Measurements from ENCODE around the gene TGFA. TPM values are rescaled to one million over a fixed set of nuclear protein-coding genes. Genes with fewer than 3 reads are reported as not detected.
"Not testable (repeated sequence)": the region's sequence is repeated elsewhere in the genome, so short reads cannot be mapped to it uniquely, and the experiment has no call there.

TGFA gene
- polyA plus RNA-seq, 3 donors, result 16.1 to 20.4 (median 18.9) TPM

DNA sequence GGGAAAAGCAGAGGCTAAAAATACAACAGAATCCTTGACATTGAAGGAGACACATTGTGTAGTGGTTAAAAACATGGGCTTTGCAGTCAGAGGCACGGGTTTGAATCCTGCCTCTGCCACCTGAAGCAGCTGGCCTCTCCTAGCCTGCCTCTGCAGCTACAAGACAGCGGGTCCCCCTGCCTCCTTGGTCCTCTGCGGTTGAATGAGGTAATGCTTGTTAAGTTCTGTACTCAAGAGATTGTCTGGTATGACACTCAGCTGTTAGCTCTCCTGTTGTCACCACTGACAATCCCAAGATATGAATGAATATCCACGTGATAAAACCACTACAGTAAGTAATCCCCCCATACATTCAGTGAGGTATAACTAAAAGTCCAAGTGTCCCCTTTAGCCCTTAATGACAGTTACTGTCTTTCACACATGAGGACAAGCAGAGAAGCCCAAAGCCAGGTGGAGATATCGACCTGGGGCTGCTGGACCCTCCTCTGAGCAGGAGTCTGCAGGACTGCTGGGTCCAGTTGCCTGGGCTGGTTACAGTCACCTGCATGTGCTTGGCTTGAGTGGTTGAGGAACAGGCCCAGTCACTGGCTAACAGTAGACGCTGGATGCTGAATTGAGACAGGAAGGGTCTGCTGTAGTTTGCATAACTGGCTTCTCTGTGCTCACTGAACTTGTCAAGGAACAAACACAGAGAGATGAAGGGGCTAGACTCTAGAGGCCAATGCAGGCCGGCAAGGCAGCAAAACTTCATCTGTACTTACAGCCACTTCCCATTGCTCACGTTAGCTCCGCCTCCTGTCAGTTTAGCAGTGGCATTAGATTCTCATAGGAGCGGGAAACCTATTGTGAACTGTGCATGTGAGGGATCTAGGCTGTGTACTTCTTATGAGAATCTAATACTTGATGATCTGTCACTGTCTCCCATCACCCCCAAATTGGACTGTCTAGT is 85.5 kb downstream of the TGFA start:
- no peak for DNase-seq

DNA sequence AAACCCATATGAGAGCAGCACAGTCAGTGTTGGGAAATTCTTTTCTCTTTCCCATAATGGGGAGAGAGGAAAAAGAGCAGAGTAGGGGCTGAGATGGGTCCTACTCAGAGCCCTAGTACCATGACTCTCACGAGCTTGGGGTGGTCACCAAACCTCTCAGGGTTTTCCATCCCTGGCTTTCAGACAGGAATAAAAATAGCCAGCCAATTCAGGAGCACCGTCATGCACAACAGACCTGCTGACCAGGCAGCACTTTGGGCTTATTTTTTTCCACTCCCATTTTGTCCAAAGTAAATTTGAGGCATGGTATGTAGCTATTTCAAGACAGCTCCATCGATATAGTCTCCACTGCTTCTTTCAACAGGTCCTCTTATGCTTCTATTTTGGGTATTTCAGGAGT is 86.4 kb downstream of the TGFA start:
- no peak for DNase-seq

DNA sequence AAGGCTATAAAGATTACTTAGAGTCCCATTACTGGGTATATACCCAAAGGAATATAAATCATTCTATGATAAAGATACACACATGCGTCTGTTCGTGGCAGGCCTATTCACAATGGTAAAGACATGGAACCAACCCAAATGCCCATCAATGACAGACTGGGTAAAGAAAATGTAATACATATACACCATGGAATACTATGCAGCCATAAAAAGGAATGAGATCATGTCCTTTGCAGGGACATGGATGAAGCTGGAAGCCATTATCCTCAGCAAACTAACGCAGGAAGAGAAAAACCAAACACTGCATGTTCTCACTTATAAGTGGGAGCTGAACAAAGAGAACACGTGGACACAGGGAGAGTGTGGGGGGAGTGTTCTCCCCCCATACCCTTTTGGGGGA is 87.0 kb downstream of the TGFA start:
- not testable (repeated sequence) for DNase-seq

DNA sequence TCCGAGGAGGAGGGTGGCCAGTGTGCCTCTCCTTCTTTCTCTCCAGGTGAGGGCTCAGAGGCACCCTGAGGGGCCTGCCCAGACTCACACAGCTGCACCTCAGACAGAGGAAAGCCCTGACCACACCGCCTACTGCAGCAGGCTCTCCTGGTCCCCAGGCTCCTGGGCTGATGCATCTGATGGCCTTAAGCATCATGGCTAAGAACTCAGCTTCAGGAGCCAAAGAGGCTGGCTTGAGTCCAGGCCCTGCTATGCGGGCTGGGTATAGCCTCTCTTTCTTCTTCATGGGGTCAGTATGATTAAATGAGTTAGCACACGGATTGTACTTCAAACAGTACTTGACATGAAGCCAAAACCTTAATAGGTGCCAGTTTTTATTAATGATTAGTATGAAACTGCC is 89.6 kb downstream of the TGFA start:
- DNase-seq, result no peak

DNA sequence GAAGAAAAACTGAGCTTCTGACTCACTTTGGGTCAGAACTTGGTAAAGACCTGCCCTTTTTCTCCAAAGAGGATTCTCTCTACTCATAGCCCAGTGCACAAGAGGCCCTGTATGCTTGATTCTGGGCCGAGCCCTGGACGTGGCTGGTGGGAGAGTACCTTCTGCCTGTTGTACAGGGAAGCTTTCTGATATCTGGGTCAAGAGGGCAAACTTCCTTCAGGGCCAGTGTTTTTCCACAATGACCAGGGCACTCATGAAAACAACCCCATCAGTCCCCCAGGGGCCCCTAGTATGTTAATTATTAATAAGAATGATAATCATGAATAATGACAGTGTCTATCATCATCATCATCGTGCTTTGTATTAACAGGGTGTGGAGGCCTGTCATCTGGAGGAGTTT is 90.0 kb downstream of the TGFA start:
- DNase-seq, result no peak

DNA sequence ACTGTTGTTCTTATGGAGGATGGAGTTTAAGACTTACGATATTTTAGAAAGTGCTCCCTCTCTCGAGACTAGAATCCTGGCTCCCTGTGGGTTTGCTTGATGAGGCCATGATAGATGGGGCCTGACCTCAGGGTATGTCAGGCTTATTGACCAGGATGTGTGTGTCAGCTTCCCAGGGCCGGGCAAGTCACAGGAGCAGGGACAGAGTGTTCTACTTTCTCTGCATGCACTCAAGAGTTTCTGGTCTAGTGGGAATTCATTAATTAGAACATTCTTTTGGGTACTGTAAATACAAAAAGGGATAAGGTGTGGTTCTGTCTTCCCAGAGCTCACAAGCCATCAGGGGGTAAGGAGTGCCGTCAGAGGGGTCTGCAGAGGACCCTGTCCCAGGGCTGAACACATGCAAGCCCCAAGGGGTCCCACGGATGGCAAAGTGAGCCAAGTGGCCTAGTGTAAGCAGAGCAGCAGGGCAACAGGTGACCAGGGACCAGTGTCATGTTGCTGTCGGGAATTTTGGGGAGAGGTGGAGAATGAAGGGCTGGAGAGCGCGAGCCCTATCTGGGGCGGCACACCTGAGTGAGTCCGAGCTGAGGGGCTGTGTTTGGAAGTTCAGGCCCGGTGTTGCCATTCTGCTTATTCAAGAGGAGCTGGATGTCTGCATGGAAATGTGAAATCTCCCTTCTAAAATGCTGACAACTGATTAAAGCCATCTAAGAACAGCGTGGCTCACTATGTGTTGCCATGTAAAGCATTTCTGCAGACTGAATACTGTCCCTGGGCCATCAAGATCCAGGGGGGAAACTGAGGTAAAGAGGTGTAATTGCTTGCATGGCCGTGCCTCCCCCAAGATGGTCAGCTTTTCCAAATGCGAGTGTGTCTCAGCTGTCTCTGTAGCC is 91.4 kb downstream of the TGFA start:
- DNase-seq, result no peak

DNA sequence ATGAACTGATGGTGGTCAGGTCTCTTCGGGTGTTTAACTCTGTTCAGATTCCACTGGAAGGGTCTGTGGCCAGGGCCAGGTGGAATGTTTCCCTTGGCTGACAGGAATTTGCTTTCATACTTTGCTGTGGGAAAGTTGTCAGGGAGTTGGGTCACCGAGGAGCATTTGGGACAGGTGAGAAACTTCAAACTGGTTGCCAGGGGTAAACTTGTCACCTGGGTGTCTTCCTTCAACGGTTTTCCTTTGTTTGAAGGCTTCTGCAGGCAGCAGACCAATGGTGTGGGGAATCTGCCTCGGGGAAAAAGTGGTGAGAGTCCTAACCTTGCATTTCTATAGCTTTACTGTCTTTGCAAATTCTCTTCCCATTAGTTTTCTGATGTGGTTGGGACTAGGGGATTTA is 92.2 kb downstream of the TGFA start:
- DNase-seq, result no peak

DNA sequence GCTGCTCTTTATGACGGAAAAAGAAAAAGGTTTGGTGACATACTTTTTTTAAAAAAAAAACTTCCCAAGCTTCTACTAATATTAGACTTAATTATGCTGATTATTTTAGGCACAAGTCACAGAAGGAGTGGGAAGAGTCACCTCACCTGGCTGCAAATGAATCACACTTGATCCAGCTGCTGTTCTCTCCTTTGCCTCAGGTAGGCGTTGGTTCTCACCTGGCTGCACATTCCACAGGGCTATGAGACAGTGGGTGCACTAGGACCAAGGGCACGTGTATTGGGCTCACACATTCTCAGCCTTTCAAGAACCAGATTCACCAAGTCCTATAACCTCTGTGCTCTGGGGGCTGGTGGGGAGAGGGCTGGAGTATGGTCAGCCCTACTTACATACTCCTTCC is 93.3 kb downstream of the TGFA start:
- DNase-seq, result no peak

DNA sequence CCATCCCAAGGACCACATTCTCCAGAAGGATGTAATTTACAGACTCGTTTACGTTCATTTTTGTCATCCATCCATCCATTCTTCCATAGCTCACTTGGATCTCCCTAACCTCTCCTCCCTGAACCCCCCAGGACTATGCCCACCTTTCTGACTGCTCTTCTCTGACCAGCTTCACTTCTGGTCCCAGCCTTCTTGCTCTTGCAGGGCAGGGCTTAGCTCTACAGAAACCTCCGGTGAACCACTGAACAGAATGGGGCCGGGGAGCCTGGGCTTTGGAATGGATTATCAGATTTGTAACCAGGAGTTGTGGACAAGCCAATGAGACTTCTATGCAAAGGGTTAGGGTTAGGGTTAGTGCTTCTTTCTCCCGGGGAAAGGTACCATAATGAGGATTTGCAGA is 95.0 kb downstream of the TGFA start:
- DNase-seq, result no peak

DNA sequence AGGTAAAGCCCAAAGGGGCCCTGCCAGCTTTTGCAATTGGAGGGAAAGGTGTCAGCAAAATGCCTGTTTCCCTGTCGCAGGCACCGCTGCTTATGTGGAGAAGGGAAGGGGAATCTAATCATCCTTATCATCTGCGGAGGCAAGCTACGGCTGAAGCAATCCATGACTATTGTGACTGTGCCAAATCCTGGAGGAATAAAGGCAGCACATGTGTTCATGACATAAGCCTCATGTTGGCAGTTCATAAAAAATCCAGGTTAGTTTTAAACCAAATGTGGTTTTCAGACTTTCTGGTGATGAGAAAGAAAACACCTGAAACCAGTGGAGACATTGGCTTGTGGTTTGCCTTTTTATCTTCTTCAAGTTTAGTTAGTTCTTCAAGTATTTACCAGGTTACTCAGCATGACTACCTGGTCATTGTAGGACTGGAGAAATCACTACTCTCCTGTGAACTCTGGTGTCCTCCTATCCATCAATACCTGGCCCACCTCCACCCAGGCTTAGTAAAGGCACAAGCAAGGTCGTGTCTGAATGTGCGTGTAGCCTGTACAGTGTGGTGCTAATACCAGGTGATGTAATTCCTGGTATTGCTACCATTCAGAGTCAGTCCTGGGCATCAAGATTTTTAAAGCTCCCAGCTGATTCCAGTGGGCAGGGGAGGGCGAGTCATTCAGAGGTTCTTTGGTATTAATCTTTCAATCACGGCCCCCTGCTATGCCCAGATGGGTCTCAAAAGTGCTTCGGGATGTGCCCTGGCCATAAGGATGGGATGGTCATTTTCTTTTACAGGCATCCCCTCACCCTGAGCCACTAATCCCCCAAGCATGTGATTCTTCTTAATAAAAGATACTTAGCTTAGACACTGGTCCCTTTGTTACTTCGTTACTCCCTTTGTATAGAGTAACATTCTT is 96.8 kb downstream of the TGFA start:
- DNase-seq, result no peak

DNA sequence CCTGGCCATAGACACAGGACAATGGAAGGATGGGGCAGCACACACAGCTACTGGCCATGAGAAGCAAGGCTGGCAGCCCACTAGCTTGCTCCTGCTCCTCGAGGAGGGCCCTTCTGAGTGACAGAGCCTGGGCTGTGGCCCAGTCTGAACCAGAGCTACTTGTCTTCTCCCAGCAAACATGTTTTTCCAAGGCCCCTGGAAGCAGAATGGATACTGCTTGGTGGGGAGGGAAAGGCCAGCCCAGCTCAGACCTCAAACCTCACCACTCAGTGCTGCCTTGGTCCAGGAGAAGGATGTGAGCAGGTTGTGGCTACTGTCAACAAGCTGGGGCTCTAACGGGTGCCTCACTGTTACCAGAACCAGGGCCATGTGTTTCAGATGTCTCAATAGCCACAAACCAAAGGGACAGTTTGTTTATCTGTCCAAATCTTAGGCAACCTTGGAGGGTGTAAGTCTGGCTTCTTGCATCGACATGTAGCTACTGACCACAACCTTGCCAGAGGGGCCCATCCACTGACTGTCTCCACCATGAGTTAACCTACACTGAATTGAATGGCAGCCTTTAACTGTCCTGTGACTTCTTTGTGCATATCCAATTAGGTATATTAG is 98.6 kb downstream of the TGFA start:
- no peak for DNase-seq

DNA sequence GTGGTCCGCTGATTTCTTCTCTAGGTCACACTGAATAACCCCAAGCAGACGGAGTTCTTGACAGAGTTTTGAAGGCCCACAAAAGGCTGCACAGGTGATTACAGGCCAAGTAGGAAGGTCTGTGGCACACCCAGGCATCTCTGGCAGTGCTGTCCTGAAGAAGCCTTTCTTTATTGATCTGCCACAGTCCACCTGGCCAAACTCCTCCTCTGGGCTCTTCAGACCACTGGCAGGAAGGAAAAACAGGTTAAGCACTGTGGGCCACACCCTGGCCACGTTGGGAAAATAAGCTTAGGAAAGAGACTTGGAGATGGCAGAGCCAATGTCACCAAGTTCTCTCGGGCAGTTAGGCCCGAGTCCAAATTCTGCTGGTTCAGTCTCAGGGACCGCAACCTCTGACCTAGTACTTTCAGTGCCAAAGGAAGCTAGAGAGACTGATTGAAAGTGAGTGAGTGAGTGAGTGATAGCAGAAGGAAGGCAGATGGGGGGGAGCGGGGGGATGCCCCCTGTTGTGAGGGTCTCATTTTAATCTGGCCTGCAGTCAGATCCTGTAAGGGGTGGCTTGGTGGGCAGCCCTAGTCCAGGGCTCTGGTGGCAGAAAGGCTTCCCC is 102.9 kb downstream of the TGFA start:
- no peak for DNase-seq

DNA sequence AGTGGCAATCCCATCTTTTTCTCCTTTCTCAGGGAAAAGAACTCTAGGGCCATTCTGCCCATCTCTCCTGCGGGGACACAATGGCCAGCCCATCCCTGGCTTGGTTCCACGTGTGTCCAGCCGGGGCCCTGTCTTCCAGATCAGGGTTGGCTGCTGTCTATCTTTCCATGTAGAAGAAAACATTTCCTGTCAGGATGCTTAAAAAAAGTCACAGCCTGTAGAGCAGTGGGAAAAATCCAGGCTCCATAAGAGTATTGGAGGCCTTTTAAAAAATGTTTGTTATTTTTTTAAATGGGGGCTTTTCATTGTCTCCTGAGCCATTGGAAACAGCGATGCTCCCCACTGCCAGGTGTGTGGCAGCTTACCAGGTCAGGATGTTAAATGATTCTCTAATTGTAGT is 105.6 kb downstream of the TGFA start:
- DNase-seq, result no peak

DNA sequence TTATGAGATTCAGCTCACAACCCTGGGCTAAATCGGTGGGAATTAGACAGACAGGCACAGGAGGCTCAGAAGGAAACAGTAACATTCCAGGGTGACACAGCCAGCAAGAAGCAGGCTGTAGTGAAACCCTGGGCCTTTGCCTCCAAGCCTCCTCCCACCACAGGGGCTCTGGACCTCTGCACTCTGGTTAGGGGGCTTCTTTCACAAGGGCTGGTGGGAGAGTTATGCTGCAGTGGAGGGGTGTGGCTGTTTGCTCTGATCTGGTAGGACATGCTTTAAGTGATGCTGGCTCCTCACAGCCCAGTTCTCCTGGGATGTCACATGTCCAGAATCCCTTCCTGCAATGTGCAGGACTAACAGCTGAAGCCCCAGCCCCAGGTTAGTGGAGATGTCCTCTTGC is 109.9 kb downstream of the TGFA start:
- DNase-seq, result no peak

DNA sequence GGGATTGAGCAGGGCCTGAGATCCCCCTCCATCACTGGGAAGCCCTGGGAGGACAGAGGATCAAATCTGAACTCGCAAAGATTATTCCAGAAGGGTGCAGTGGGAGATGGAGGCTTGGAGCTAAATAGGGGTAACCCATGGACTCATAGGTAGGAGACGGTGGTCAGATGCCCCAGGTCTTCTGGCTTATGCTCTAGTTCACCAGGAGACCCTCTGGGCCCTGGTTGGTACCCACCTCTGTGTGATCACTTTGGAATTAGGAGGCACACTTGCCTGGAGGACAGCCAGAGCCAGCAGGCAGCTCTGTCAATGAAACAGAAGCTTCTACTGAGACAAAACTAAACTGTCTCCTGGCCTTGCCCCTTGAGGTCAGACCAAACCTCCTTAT is 110.6 kb downstream of the TGFA start:
- DNase-seq, result no peak

DNA sequence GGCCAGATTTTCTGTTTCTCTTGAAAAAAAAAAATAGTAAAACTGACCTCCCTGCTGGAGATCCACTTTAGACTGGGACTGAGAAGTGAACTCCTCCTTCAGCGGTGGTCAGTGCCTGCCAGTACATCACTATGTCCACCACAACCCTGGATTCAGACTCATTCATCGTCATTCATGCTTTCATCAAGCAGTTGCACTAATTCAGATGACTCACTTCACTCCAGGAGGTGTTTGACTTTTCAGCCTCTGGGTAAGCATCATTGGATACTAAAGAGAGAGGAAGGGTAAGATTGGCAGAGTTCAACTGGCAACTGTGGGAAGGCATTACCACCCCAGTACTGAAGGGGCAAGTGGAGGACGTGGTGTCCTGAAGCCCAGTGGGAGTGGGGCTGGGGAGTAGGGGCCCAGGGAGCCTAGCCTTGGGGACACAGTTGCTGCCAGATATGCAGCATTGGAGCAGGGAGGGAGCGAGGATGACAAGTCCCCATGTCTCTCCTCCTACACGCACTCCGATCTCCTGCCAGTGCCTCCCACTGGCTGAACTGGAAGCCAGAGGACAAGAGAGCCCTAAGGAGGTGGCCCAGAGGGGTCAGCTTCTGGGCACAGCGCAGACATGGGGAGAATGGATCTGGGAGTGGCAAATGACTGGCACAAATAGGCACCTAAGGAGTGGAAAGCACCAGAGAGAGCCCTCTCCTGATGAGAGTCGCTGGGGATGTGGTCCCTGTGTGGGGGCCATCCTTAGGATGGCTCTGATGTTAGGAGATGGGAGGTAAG is 111.1 kb downstream of the TGFA start:
- no peak for DNase-seq

DNA sequence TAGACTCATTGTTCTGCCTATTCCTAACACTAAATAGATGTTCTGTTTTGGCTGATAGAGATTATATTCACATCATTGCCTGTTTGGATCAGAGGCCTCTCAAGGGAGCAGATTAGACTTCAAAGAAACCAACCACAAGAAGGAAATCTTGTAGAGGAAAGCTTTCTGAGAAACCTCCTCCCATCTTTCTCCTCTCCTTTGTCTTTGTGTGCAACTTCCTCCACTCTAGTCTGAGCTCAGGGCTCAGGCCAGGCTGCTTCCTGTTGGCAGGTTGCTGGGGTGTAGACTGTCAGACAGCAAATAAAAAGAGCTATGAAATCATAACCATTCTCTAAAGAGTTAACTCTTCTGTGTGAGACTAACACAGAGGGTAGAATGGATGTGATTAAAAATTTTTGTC is 113.0 kb downstream of the TGFA start:
- DNase-seq, result no peak

DNA sequence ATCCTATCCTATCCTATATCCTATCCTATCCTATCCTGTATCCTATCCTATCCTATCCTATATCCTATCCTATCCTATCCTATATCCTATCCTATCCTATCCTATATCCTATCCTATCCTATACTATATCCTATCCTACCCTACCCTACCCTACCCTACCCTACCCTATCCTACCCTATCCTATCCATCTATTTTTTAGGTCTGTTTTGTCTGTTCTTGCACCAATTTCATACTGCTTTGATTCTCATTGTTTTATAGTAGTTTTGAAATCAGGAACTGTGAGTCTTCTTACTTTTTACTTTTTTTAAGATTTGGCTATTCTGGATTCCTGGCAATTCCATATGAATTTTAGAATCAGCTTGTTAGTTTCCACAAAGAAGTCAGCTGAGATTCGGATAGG is 118.5 kb downstream of the TGFA start:
- DNase-seq, result no peak

DNA sequence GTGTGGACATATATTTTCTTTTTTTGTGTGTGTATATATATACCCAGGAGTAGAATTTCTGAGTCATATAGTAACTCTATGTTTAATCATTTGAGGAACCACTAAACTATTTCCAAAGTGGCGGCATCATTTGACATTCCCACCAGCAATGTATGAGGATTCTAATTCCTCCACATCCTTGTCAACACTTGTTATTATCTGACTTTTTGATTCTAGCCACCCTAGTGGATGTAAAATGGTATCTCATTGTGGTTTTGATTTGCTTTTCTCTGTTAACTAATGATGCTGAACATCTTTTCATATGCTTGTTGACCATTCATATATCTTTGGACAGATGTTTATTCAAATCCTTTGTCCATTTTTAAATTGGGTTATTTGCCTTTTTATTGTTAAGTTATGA is 120.3 kb downstream of the TGFA start:
- no peak for DNase-seq

DNA sequence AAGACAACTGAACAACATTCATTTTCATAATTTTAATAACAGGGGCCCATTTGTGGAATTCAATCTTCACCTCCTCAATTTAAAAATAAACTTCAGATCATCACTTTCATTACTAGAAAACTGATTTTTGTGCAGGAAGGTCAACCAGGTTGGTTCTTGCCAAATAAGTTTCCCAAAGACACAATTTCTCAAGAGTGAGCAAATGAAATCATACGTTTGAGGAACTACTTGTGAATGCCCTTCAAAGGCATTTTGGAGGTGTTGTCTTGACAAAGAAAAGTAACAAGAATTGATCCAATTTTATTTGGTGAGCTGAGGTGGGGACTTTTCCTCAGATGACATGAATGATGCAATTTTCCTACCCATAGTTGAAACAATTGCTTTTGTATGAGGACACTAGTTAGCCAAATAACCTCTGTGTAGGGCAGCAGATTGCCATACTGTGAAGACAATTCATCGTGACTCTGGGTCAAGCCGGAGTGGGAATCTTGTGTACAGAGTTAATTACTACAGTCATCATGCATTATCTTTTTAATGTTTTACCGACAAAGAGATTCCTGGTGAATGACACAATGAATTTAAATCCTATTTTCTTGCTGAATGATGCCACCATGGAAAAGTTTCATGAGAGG is 121.8 kb downstream of the TGFA start:
- DNase-seq, result no peak

Measured in renal pelvis (tissue), 4 donors.